DOHH2 (cell line): Measurements from ENCODE around the gene TMTC1.

ENCODE experiments used
- EZH2phosphoT487 ChIP-seq: fragments of 200-600 bp; sonication (generic); IDR thresholded peaks from 2 replicates; pipeline ENCODE4 v1.6.1; 2017; ENCODE audit warnings: borderline replicate concordance, mild to moderate bottlenecking, antibody characterized with exemption, low read length, moderate library complexity, mixed read lengths
- TF ChIP-seq, protein P1 (sequence below): fragments of 200-600 bp; sonication (generic); IDR thresholded peaks from one replicate; pipeline ENCODE4 v1.5.1; 2014; ENCODE audit warnings: antibody characterized with exemption, mild to moderate bottlenecking, low read depth, low read length; ENCODE audit not compliant: poor library complexity, severe bottlenecking

- no peak for TF ChIP-seq EZH2phosphoT487
- TF ChIP-seq, protein P1, sequence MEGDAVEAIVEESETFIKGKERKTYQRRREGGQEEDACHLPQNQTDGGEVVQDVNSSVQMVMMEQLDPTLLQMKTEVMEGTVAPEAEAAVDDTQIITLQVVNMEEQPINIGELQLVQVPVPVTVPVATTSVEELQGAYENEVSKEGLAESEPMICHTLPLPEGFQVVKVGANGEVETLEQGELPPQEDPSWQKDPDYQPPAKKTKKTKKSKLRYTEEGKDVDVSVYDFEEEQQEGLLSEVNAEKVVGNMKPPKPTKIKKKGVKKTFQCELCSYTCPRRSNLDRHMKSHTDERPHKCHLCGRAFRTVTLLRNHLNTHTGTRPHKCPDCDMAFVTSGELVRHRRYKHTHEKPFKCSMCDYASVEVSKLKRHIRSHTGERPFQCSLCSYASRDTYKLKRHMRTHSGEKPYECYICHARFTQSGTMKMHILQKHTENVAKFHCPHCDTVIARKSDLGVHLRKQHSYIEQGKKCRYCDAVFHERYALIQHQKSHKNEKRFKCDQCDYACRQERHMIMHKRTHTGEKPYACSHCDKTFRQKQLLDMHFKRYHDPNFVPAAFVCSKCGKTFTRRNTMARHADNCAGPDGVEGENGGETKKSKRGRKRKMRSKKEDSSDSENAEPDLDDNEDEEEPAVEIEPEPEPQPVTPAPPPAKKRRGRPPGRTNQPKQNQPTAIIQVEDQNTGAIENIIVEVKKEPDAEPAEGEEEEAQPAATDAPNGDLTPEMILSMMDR, result no peak
Observed at GRCh38 chr12:29627221-29627620, 156.5 kb downstream of the TMTC1 start.
